Measurements from ENCODE around the gene GBA3. TPM values are rescaled to one million over a fixed set of nuclear protein-coding genes. Genes with fewer than 3 reads are reported as not detected.

Gene GBA3
- total RNA-seq, 4 donors from 2014 or later: not detected

- WGBS, 2 donors (ENCODE audit: low coverage in 1 of 2): 41 to 57% methylated on average over 3 of the region's 3 CpGs
- H3K27ac ChIP-seq: no peak overlapping the region
- H3K9me3 ChIP-seq: no peaks in the 10 kb centered on the region
- no peak overlapping the region for H3K4me3 ChIP-seq
- no peaks in the 10 kb centered on the region for H3K27me3 ChIP-seq
- no peak for TF ChIP-seq POLR2A (IDR thresholded peaks at IDR 0.05)
- no peaks in the 10 kb centered on the region for H3K4me1 ChIP-seq
- no peaks in the 10 kb centered on the region for H3K36me3 ChIP-seq
- no peak for ATAC-seq
Measured at GRCh38 chr4:22719218-22719617, 26.5 kb downstream of the GBA3 start.

GRCh38 chr4:22720091-22720490 lies 27.4 kb downstream of the GBA3 start:
- whole genome bisulfite sequencing, 2 donors (ENCODE audit: low coverage in 1 of 2): 63 to 100% methylated on average over 1 to 2 of the region's 2 CpGs
- Histone ChIP-seq H3K36me3 (no peaks in the 10 kb centered on the region), H3K27me3 (no peaks in the 10 kb centered on the region), H3K4me1 (no peaks in the 10 kb centered on the region), H3K9me3 (no peaks in the 10 kb centered on the region), H3K4me3 (no peak overlapping the region), H3K27ac (no peak overlapping the region)
- ATAC-seq: no peak
- TF ChIP-seq POLR2AphosphoS5 (IDR thresholded peaks at IDR 0.05) (no peak), EP300 (IDR thresholded peaks at IDR 0.05) (no peak), POLR2A (IDR thresholded peaks at IDR 0.05) (no peak)
- TF ChIP-seq, protein P1, sequence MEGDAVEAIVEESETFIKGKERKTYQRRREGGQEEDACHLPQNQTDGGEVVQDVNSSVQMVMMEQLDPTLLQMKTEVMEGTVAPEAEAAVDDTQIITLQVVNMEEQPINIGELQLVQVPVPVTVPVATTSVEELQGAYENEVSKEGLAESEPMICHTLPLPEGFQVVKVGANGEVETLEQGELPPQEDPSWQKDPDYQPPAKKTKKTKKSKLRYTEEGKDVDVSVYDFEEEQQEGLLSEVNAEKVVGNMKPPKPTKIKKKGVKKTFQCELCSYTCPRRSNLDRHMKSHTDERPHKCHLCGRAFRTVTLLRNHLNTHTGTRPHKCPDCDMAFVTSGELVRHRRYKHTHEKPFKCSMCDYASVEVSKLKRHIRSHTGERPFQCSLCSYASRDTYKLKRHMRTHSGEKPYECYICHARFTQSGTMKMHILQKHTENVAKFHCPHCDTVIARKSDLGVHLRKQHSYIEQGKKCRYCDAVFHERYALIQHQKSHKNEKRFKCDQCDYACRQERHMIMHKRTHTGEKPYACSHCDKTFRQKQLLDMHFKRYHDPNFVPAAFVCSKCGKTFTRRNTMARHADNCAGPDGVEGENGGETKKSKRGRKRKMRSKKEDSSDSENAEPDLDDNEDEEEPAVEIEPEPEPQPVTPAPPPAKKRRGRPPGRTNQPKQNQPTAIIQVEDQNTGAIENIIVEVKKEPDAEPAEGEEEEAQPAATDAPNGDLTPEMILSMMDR (IDR thresholded peaks at IDR 0.05): no peak

GRCh38 chr4:22721204-22721603 lies 28.5 kb downstream of the GBA3 start:
- H3K4me1 ChIP-seq: no peaks in the 10 kb centered on the region
- no peaks in the 10 kb centered on the region for H3K27me3 ChIP-seq
- no peak overlapping the region for H3K4me3 ChIP-seq
- WGBS, 2 donors (ENCODE audit: low coverage in 1 of 2): 50 to 64% methylated on average over 1 of the region's 1 CpG
- no peak overlapping the region for H3K27ac ChIP-seq
- TF ChIP-seq, protein P1 (IDR thresholded peaks at IDR 0.05): no peak
- no peak for TF ChIP-seq POLR2A (IDR thresholded peaks at IDR 0.05)
- TF ChIP-seq EP300 (IDR thresholded peaks at IDR 0.05): no peak
- TF ChIP-seq POLR2AphosphoS5 (IDR thresholded peaks at IDR 0.05): no peak
- ATAC-seq: no peak
- no peaks in the 10 kb centered on the region for H3K36me3 ChIP-seq
- no peaks in the 10 kb centered on the region for H3K9me3 ChIP-seq

DNA sequence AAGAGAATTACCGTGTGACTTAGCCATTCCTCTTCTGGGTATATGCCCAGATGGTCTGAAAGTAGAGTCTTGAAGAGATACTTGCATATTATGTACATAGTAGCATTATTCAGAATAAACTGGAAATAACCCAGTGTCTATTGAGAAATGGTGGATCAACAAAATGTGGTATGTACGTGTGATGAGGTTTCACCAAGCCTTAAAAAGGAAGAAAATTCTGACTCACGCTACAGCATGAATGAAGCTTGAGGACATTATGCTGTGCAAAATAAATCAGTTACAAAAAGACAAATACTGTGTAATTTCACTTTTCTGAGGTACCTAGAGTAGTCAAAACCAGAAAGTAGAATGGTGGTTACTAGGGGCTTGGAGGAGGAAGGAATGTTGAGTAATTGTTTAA lies 37.3 kb downstream of the GBA3 start:
- Histone ChIP-seq H3K4me3 (no peak overlapping the region), H3K27ac (no peak overlapping the region), H3K27me3 (no peaks in the 10 kb centered on the region), H3K9me3 (no peaks in the 10 kb centered on the region), H3K36me3 (no peaks in the 10 kb centered on the region), H3K4me1 (no peaks in the 10 kb centered on the region)
- 82 to 95% methylated on average over 3 of the region's 3 CpGs for WGBS, 2 donors (ENCODE audit: low coverage in 1 of 2)
- TF ChIP-seq, protein P1 (IDR thresholded peaks at IDR 0.05): no peak
- TF ChIP-seq POLR2A (IDR thresholded peaks at IDR 0.05): no peak
- TF ChIP-seq EP300 (IDR thresholded peaks at IDR 0.05): no peak
- TF ChIP-seq POLR2AphosphoS5 (IDR thresholded peaks at IDR 0.05): no peak
- ATAC-seq: no peak

- WGBS, 2 donors (ENCODE audit: low coverage in 1 of 2): 70% methylated on average over 3 of the region's 3 CpGs; no CpG with 5 or more reads in 1 of the 2 donors
Measured at GRCh38 chr4:22733816-22734215, 41.1 kb downstream of the GBA3 start.

More at GRCh38 chr4:22733816-22734215, 41.1 kb downstream of the GBA3 start:
- Histone ChIP-seq H3K27ac (no peak overlapping the region), H3K4me1 (no peaks in the 10 kb centered on the region), H3K9me3 (no peaks in the 10 kb centered on the region), H3K4me3 (no peak overlapping the region), H3K36me3 (no peaks in the 10 kb centered on the region), H3K27me3 (no peaks in the 10 kb centered on the region)
- TF ChIP-seq EP300 (IDR thresholded peaks at IDR 0.05) (no peak), POLR2A (IDR thresholded peaks at IDR 0.05) (no peak), POLR2AphosphoS5 (IDR thresholded peaks at IDR 0.05) (no peak)
- TF ChIP-seq, protein P1 (IDR thresholded peaks at IDR 0.05): no peak
- no peak for ATAC-seq

Data from gastroesophageal sphincter (tissue), 4 donors.